HL-60 (cell line): ENCODE data around the gene PPL.

Experiments
- GABPA ChIP-seq: IDR thresholded peaks from 2 replicates; pipeline ENCODE4 v1.6.1; 2012; ENCODE audit warnings: low read depth
- POLR2AphosphoS5 ChIP-seq: IDR thresholded peaks from 2 replicates; pipeline ENCODE4 v1.6.1; 2012; ENCODE audit warnings: low read depth
- SPI1 ChIP-seq: IDR thresholded peaks from 2 replicates; pipeline ENCODE4 v1.6.1; 2012; ENCODE audit warnings: low read depth, mild to moderate bottlenecking, borderline replicate concordance
- TF ChIP-seq, protein P1 (sequence below): IDR thresholded peaks from one replicate; pipeline ENCODE4 v1.5.1; 2011; ENCODE audit warnings: low read length, control low read depth, inconsistent platforms; ENCODE audit not compliant: insufficient read depth

GRCh38 chr16:4922721-4923342 is 14.1 kb downstream of the PPL start:
- TF ChIP-seq, protein P1, sequence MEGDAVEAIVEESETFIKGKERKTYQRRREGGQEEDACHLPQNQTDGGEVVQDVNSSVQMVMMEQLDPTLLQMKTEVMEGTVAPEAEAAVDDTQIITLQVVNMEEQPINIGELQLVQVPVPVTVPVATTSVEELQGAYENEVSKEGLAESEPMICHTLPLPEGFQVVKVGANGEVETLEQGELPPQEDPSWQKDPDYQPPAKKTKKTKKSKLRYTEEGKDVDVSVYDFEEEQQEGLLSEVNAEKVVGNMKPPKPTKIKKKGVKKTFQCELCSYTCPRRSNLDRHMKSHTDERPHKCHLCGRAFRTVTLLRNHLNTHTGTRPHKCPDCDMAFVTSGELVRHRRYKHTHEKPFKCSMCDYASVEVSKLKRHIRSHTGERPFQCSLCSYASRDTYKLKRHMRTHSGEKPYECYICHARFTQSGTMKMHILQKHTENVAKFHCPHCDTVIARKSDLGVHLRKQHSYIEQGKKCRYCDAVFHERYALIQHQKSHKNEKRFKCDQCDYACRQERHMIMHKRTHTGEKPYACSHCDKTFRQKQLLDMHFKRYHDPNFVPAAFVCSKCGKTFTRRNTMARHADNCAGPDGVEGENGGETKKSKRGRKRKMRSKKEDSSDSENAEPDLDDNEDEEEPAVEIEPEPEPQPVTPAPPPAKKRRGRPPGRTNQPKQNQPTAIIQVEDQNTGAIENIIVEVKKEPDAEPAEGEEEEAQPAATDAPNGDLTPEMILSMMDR, result no peak
- TF ChIP-seq POLR2AphosphoS5, result no peak
- no peak for TF ChIP-seq GABPA
- no peak for TF ChIP-seq SPI1
